DOHH2 (cell line): ENCODE results near the gene UNC5C.

Experiments used
- EZH2phosphoT487 ChIP-seq: fragments of 200-600 bp; sonication (generic); IDR thresholded peaks from 2 replicates; pipeline ENCODE4 v1.6.1; 2017; ENCODE audit warnings: borderline replicate concordance, mild to moderate bottlenecking, antibody characterized with exemption, low read length, moderate library complexity, mixed read lengths
- TF ChIP-seq, protein P1 (sequence below): fragments of 200-600 bp; sonication (generic); IDR thresholded peaks from one replicate; pipeline ENCODE4 v1.5.1; 2014; ENCODE audit warnings: antibody characterized with exemption, mild to moderate bottlenecking, low read depth, low read length; ENCODE audit not compliant: poor library complexity, severe bottlenecking

DNA sequence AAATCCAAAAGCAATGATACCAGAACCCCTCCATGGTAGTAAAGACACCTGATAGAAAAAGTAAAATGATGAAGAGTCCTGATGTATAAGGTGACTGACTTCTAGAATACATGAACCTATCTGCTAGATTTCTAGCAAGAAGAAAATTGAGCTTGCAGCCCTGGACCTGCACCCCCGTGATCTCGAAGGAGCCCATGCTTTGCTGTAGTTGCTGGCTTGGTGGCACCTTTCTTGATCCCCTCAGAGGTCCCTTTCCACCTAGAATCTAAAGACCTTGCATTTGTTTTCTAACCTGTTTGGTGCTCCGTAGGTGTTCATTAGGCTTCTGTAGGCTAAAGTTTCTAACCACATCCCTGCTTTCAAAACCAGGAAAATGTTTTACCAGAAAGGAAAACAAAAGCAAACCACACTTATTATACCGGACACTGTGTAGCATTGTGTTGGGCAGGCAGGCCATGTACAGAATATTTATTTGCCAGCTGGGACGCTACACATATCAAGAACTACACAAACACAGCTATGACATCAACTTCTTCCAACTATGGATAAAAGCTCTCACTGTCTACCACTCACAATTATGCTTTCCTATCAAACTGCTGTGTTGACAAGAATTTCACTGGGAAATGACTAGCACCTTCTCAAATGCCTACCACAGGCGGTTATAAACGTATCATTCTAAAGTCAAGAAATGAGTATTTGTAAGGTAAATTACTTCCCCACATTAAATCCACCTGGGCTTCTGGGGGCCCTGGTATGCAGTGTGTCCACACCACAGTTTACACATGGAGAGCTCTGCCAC, 316.2 kb downstream of the UNC5C start:
- TF ChIP-seq, protein P1, sequence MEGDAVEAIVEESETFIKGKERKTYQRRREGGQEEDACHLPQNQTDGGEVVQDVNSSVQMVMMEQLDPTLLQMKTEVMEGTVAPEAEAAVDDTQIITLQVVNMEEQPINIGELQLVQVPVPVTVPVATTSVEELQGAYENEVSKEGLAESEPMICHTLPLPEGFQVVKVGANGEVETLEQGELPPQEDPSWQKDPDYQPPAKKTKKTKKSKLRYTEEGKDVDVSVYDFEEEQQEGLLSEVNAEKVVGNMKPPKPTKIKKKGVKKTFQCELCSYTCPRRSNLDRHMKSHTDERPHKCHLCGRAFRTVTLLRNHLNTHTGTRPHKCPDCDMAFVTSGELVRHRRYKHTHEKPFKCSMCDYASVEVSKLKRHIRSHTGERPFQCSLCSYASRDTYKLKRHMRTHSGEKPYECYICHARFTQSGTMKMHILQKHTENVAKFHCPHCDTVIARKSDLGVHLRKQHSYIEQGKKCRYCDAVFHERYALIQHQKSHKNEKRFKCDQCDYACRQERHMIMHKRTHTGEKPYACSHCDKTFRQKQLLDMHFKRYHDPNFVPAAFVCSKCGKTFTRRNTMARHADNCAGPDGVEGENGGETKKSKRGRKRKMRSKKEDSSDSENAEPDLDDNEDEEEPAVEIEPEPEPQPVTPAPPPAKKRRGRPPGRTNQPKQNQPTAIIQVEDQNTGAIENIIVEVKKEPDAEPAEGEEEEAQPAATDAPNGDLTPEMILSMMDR: no peak
- TF ChIP-seq EZH2phosphoT487: no peak
